SU-DHL-6 (cell line): ENCODE measurements around the gene APELA.

ENCODE experiments used
- EZH2phosphoT487 ChIP-seq: fragments of 200-600 bp; sonication (generic), shearing (Covaris generic); conservative IDR thresholded peaks from 2 replicates; pipeline ENCODE4 v1.6.1; 2018; ENCODE audit warnings: mild to moderate bottlenecking, antibody characterized with exemption, low read length, moderate library complexity, mixed read lengths
- TF ChIP-seq, protein P1 (sequence below): fragments of 200-600 bp; sonication (generic); IDR thresholded peaks from one replicate; pipeline ENCODE4 v1.5.1; 2017; ENCODE audit warnings: antibody characterized with exemption, mild to moderate bottlenecking, low read length, moderate library complexity; ENCODE audit not compliant: insufficient read depth, poor library complexity, severe bottlenecking

GRCh38 chr4:164937576-164938270 is 60.7 kb downstream of the APELA start:
- TF ChIP-seq, protein P1, sequence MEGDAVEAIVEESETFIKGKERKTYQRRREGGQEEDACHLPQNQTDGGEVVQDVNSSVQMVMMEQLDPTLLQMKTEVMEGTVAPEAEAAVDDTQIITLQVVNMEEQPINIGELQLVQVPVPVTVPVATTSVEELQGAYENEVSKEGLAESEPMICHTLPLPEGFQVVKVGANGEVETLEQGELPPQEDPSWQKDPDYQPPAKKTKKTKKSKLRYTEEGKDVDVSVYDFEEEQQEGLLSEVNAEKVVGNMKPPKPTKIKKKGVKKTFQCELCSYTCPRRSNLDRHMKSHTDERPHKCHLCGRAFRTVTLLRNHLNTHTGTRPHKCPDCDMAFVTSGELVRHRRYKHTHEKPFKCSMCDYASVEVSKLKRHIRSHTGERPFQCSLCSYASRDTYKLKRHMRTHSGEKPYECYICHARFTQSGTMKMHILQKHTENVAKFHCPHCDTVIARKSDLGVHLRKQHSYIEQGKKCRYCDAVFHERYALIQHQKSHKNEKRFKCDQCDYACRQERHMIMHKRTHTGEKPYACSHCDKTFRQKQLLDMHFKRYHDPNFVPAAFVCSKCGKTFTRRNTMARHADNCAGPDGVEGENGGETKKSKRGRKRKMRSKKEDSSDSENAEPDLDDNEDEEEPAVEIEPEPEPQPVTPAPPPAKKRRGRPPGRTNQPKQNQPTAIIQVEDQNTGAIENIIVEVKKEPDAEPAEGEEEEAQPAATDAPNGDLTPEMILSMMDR, result peak; percentile 15
- TF ChIP-seq EZH2phosphoT487, result no peak
